Type B pancreatic cell (in vitro differentiated cells): Measurements from ENCODE around the gene IL3. TPM values are rescaled to one million over a fixed set of nuclear protein-coding genes. Genes with fewer than 3 reads are reported as not detected.

Experiments used
- DNase-seq: peaks from one replicate; pipeline ENCODE4 v3.0.0; 2021; ENCODE audit warnings: mixed read lengths; ENCODE audit not compliant: unreplicated experiment; ENCODE audit errors: extremely low spot score
- H3K27ac Mint-ChIP-seq: 2 replicates; pipeline ENCODE4 v1.8.0; 2021; ENCODE audit warnings: mild to moderate bottlenecking, mixed read lengths
- H3K27me3 Mint-ChIP-seq: 2 replicates; pipeline ENCODE4 v1.8.0; 2021; ENCODE audit warnings: mixed read lengths
- H3K36me3 Mint-ChIP-seq: 2 replicates; pipeline ENCODE4 v1.8.0; 2021; ENCODE audit warnings: mixed read lengths
- H3K4me1 Mint-ChIP-seq: one replicate; pipeline ENCODE4 v1.8.0; 2021; ENCODE audit warnings: mixed read lengths; ENCODE audit not compliant: unreplicated experiment
- H3K4me3 Mint-ChIP-seq: 2 replicates; pipeline ENCODE4 v1.8.0; 2021; ENCODE audit warnings: mild to moderate bottlenecking, mixed read lengths
- H3K9me3 Mint-ChIP-seq: 2 replicates; pipeline ENCODE4 v1.8.0; 2021; ENCODE audit warnings: mixed read lengths
- CTCF ChIP-seq: fragments of 200-600 bp; sonication (generic); conservative IDR thresholded peaks from 2 replicates; pipeline ENCODE4 v1.5.0; 2021; ENCODE audit warnings: antibody characterized with exemption, mild to moderate bottlenecking
- total RNA-seq: library from RNA; stranded (reverse); gene quantifications from 2 replicates; pipeline ENCODE4 v1.2.1, GENCODE V29; 2021; ENCODE audit warnings: low replicate concordance

The IL3 gene
- total RNA-seq, 1 donor from 2014 or later, result not detected

- no peaks in the 10 kb centered on the region for H3K9me3 Mint-ChIP-seq
- H3K27ac Mint-ChIP-seq, result no peak overlapping the region
- TF ChIP-seq CTCF, result no peak
Measured at GRCh38 chr5:132081458-132081857, 21.0 kb downstream of the IL3 start.

GRCh38 chr5:132082329-132083023 is 22.0 kb downstream of the IL3 start:
- peaks cover 4% of the 10 kb centered on the region for H3K27me3 Mint-ChIP-seq
- no peaks in the 10 kb centered on the region for H3K4me1 Mint-ChIP-seq
- no peaks in the 10 kb centered on the region for H3K9me3 Mint-ChIP-seq
- H3K27ac Mint-ChIP-seq, result no peak overlapping the region
- no peak overlapping the region for H3K4me3 Mint-ChIP-seq
- no peaks in the 10 kb centered on the region for H3K36me3 Mint-ChIP-seq
- DNase-seq, result no peak
- TF ChIP-seq CTCF, result no peak

More at GRCh38 chr5:132081458-132081857, 21.0 kb downstream of the IL3 start:
- no peak for DNase-seq
- Mint-ChIP-seq H3K27me3 (peaks cover 4% of the 10 kb centered on the region), H3K36me3 (no peaks in the 10 kb centered on the region), H3K4me3 (no peak overlapping the region), H3K4me1 (no peaks in the 10 kb centered on the region)

- no peak for TF ChIP-seq CTCF
- no peaks in the 10 kb centered on the region for H3K4me1 Mint-ChIP-seq
- no peak for DNase-seq
- H3K27ac Mint-ChIP-seq, result no peak overlapping the region
- no peaks in the 10 kb centered on the region for H3K36me3 Mint-ChIP-seq
- peaks cover 4% of the 10 kb centered on the region for H3K27me3 Mint-ChIP-seq
- H3K9me3 Mint-ChIP-seq, result no peaks in the 10 kb centered on the region
- H3K4me3 Mint-ChIP-seq, result no peak overlapping the region
Measured at GRCh38 chr5:132083071-132083678, 22.7 kb downstream of the IL3 start.

DNA sequence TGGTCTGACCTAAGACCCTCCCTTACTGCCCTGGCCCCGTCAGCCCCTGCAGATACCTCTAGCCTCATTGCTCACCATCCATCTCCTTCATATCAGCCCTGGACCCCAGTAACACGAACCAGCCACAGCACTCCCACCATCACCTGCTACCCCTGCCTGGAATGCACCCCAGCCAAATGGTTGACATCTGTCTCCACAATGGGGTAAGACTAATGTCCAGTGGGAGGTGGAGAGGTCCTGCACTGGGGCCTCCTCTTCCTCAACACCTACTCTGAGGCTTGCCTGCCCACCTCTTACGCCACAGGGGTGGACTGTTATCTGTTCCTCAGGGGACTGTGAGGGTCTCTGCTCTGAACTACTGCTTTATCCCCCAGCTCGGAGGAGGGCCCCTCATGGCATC is 25.2 kb downstream of the IL3 start:
- no peak for TF ChIP-seq CTCF
- Mint-ChIP-seq H3K27me3 (peaks cover 4% of the 10 kb centered on the region), H3K9me3 (no peaks in the 10 kb centered on the region), H3K27ac (no peak overlapping the region), H3K4me1 (no peaks in the 10 kb centered on the region), H3K36me3 (no peaks in the 10 kb centered on the region), H3K4me3 (no peak overlapping the region)
- no peak for DNase-seq

DNA sequence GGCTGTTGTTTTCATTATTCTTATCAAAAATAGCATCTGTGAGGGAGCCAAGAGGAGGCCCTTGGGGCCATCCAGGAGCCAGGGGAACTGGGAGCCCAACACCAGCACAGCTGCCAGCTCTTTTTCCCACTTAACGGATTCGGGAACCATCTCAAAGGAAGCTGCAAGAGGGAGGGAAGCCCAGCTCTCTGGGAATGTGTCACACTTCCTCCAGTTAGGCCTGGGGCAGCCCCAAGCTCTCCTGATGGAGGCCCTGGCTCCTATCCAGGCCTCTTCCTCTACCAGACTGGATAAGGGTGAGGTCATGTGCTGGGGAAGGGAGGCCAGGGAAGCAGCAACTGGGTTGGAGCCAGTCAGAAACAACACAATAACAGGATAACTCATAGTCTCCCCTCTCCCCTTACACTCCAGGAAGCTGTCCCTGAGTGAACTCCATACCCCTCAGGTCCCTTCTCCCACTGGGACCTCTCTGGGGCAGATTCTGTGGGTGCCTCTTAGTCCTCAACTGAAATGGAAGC is 25.9 kb downstream of the IL3 start:
- Mint-ChIP-seq H3K36me3 (no peaks in the 10 kb centered on the region), H3K27me3 (peaks cover 4% of the 10 kb centered on the region), H3K4me3 (no peak overlapping the region), H3K4me1 (no peaks in the 10 kb centered on the region), H3K9me3 (no peaks in the 10 kb centered on the region), H3K27ac (no peak overlapping the region)
- DNase-seq, result no peak
- no peak for TF ChIP-seq CTCF
